SU-DHL-6 (cell line): ENCODE measurements around the gene SDK2.

Experiments
- H2AFZ ChIP-seq: fragments of 200-600 bp; sonication (generic); 2 replicates; pipeline ENCODE4 v1.6.1; 2014; ENCODE audit warnings: low read depth, mild to moderate bottlenecking, moderate library complexity, mixed read lengths, antibody characterized with exemption, low read length; ENCODE audit not compliant: severe bottlenecking
- H3F3A ChIP-seq: fragments of 200-600 bp; shearing (Covaris generic); 2 replicates; pipeline ENCODE4 v1.6.0; 2016; ENCODE audit warnings: antibody characterized with exemption, mild to moderate bottlenecking; ENCODE audit not compliant: insufficient read depth
- H3K27ac ChIP-seq: fragments of 200-600 bp; sonication (generic); 2 replicates; pipeline ENCODE4 v1.5.1; 2016; ENCODE audit warnings: low read depth, mild to moderate bottlenecking, low read length, moderate library complexity, mixed read lengths
- H3K27me3 ChIP-seq: fragments of 200-600 bp; sonication (generic), shearing (Covaris generic); 2 replicates; pipeline ENCODE4 v1.6.0; 2014; ENCODE audit warnings: mild to moderate bottlenecking, low read length
- H3K36me3 ChIP-seq: fragments of 200-600 bp; sonication (generic); 2 replicates; pipeline ENCODE4 v1.6.1; 2014; ENCODE audit warnings: mild to moderate bottlenecking, low read length, mixed read lengths
- H3K4me2 ChIP-seq: fragments of 300-600, 200-600 bp; shearing (Covaris generic), sonication (generic); 2 replicates; pipeline ENCODE4 v1.6.0; 2014; ENCODE audit warnings: low read length, low read depth, mild to moderate bottlenecking; ENCODE audit not compliant: poor library complexity, severe bottlenecking
- H3K4me3 ChIP-seq: fragments of 200-600 bp; sonication (generic); 2 replicates; pipeline ENCODE4 v1.5.1; 2014; ENCODE audit warnings: antibody characterized with exemption, low read length, mild to moderate bottlenecking, mixed read lengths; ENCODE audit not compliant: insufficient read depth, poor library complexity, severe bottlenecking
- H3K79me2 ChIP-seq: fragments of 200-600 bp; sonication (generic); 2 replicates; pipeline ENCODE4 v1.6.1; 2014; ENCODE audit warnings: mild to moderate bottlenecking, low read length, moderate library complexity; ENCODE audit not compliant: insufficient read depth
- H3K9ac ChIP-seq: fragments of 200-600 bp; sonication (generic); 2 replicates; pipeline ENCODE4 v1.7.0; 2014; ENCODE audit warnings: mild to moderate bottlenecking, low read length
- H3K9me2 ChIP-seq: fragments of 200-600 bp; sonication (generic); replicated peaks from 2 replicates; pipeline ENCODE4 v1.6.1; 2014; ENCODE audit warnings: low read length; ENCODE audit not compliant: insufficient read depth
- H3K9me3 ChIP-seq: fragments of 200-600 bp; sonication (generic); 2 replicates; pipeline ENCODE4 v1.6.1; 2014; ENCODE audit warnings: low read length, mixed read lengths; ENCODE audit not compliant: insufficient read depth
- H4K20me1 ChIP-seq: fragments of 200-600 bp; sonication (generic); 2 replicates; pipeline ENCODE4 v1.6.1; 2014; ENCODE audit warnings: low read depth, mild to moderate bottlenecking, antibody characterized with exemption, low read length, moderate library complexity, mixed read lengths
- EZH2phosphoT487 ChIP-seq: fragments of 200-600 bp; sonication (generic), shearing (Covaris generic); conservative IDR thresholded peaks from 2 replicates; pipeline ENCODE4 v1.6.1; 2018; ENCODE audit warnings: mild to moderate bottlenecking, antibody characterized with exemption, low read length, moderate library complexity, mixed read lengths
- TF ChIP-seq, protein P1 (sequence below): fragments of 200-600 bp; sonication (generic); IDR thresholded peaks from one replicate; pipeline ENCODE4 v1.5.1; 2017; ENCODE audit warnings: antibody characterized with exemption, mild to moderate bottlenecking, low read length, moderate library complexity; ENCODE audit not compliant: insufficient read depth, poor library complexity, severe bottlenecking

Gene SDK2

DNA sequence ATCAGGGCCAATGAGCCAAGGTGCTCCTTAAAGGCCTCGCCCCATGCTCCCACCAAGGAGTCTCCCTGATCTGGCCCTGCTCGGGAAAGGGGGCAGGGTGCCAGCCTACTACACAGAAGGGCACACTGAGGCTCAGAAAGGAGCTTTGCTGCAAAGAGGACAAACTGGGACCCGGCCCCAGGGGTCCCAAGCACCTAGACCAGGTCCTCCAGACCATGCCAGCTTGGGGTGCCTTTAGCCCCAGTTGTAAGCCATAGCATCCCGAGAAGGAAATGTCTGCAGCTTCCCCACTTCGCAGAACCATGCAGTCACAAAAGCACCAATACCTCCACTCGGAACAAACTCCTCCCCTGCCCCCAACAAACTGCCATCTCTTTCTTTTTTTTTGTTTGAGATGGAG lies 257.7 kb downstream of the SDK2 start:
- TF ChIP-seq EZH2phosphoT487 = no peak
- TF ChIP-seq, protein P1, sequence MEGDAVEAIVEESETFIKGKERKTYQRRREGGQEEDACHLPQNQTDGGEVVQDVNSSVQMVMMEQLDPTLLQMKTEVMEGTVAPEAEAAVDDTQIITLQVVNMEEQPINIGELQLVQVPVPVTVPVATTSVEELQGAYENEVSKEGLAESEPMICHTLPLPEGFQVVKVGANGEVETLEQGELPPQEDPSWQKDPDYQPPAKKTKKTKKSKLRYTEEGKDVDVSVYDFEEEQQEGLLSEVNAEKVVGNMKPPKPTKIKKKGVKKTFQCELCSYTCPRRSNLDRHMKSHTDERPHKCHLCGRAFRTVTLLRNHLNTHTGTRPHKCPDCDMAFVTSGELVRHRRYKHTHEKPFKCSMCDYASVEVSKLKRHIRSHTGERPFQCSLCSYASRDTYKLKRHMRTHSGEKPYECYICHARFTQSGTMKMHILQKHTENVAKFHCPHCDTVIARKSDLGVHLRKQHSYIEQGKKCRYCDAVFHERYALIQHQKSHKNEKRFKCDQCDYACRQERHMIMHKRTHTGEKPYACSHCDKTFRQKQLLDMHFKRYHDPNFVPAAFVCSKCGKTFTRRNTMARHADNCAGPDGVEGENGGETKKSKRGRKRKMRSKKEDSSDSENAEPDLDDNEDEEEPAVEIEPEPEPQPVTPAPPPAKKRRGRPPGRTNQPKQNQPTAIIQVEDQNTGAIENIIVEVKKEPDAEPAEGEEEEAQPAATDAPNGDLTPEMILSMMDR = no peak
- H3K4me2 ChIP-seq = no peak overlapping the region
- H3K36me3 ChIP-seq = no peaks in the 10 kb centered on the region
- H3K27me3 ChIP-seq = no peaks in the 10 kb centered on the region
- no peak overlapping the region for H2AFZ ChIP-seq
- H3K4me3 ChIP-seq = no peak overlapping the region
- H3K27ac ChIP-seq = no peak overlapping the region
- no peaks in the 10 kb centered on the region for H4K20me1 ChIP-seq
- no peaks in the 10 kb centered on the region for H3F3A ChIP-seq
- no peaks in the 10 kb centered on the region for H3K79me2 ChIP-seq
- H3K9ac ChIP-seq = no peak overlapping the region
- no peaks in the 10 kb centered on the region for H3K9me2 ChIP-seq
- H3K9me3 ChIP-seq = no peaks in the 10 kb centered on the region

DNA sequence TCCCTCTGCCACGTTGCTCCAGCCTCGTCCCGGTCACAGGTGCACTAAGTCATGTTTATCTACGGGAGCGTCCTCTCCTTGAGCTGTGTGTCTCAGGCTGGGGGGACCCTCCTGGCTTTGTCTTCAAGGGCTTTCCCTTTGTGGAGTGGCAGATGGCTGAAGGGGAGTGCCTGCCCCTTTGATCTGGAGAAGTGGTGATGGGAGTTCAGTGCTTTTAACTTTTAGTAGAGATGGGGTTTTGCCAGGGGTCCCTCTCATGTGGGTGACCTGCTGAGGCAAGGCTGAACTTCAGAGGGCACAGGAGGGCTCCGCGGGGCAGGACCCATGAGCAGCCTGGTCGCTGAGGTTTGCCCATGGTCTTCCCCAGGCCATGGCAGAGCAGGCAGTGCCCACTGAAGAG lies 259.3 kb downstream of the SDK2 start:
- no peak overlapping the region for H3K27ac ChIP-seq
- TF ChIP-seq, protein P1 = no peak
- no peak for TF ChIP-seq EZH2phosphoT487
- no peaks in the 10 kb centered on the region for H3K27me3 ChIP-seq
- no peaks in the 10 kb centered on the region for H3K9me3 ChIP-seq
- no peaks in the 10 kb centered on the region for H3K36me3 ChIP-seq
- H4K20me1 ChIP-seq = no peaks in the 10 kb centered on the region
- H3K9me2 ChIP-seq = no peaks in the 10 kb centered on the region
- no peaks in the 10 kb centered on the region for H3K79me2 ChIP-seq
- no peak overlapping the region for H3K9ac ChIP-seq
- H2AFZ ChIP-seq = no peak overlapping the region
- H3F3A ChIP-seq = no peaks in the 10 kb centered on the region
- H3K4me3 ChIP-seq = no peak overlapping the region
- no peak overlapping the region for H3K4me2 ChIP-seq

DNA sequence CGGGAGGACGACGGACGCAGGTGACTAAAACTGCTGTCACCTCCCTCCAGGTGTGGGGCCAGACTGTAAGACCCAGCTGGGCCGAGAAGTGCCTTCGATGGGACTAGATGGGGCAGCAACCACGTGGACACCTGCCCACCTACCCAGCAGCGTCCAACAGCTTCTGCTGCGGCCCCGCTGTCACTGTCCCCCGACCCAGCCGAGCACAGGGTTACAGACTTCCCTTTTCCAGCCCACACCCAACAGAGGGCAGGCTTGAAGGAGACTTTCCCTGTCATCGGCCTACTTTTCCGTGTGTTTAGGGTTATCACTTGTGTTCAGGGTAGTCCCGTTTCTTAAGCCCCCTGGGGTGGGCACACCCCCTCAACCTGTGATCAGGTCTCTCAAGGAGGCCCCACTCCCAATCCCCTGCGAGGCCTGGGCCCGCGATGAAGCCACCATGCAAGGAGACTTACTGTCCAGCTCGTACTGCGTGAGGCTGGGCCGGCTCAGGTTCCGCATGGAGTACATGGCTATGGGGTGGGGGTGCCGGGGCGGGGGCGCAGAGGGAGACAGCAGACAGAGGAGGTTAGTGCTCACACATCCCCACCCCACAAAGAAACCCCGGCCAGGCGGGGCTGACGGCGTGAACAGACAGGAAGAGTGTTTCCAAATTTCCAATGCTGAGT lies 263.7 kb downstream of the SDK2 start:
- H3K9ac ChIP-seq = no peak overlapping the region

More for the DNA sequence above, 263.7 kb downstream of the SDK2 start:
- no peaks in the 10 kb centered on the region for H3K27me3 ChIP-seq
- H3F3A ChIP-seq = no peaks in the 10 kb centered on the region
- no peak overlapping the region for H2AFZ ChIP-seq
- no peaks in the 10 kb centered on the region for H3K9me2 ChIP-seq
- H3K79me2 ChIP-seq = no peaks in the 10 kb centered on the region
- no peak overlapping the region for H3K4me2 ChIP-seq
- no peak for TF ChIP-seq EZH2phosphoT487
- TF ChIP-seq, protein P1 = no peak
- H4K20me1 ChIP-seq = no peaks in the 10 kb centered on the region
- H3K9me3 ChIP-seq = no peaks in the 10 kb centered on the region
- H3K4me3 ChIP-seq = no peak overlapping the region
- no peaks in the 10 kb centered on the region for H3K36me3 ChIP-seq
- no peak overlapping the region for H3K27ac ChIP-seq
